CD4-positive, alpha-beta T cell treated with Interleukin-6 for 4 hours (primary cell): Measurements from ENCODE around the gene CDHR1.
"Not testable (repeated sequence)": the region's sequence is repeated elsewhere in the genome, so short reads cannot be mapped to it uniquely, and the experiment has no call there.

Experiments
- DNase-seq: peaks from one replicate; pipeline ENCODE4 v3.0.0-alpha.2; 2020; ENCODE audit warnings: mixed read lengths

The CDHR1 gene

DNA sequence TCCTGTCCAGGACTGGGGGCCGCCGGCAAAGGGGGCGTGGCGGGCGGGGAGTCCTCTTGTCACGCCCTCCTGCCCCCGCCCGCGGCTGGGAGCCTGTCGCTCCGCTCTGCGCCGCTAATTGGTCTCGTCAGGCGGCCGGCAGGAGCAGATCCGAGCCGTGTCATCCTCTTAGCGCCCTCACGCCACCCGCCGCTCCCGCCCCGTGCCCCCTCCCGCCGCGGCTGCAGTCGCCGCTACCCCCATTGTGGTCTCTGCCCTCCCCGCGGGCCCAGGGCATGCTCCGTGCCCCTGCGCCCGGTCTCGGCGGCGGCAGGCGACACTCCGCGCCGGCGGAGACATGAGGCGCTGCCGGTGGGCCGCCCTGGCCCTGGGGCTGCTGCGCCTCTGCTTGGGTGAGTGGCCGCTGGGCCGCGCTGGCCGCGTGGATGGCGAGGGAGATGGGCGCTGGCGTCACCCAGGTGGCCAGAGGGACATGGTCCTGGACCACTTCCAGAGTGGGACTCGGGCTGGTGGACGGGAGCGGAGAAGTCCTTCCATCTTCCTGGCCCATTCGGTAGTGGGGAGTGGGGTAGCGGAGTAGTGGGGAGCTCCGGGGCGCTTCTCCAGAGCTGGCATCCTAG lies at the start of gene CDHR1:
CDHR1 (plus strand) TSS at position 114 of the 620 bp plus-strand sequence; CDS start at position 338, 224 bp downstream.
- peak; percentile 44 for DNase-seq

DNA sequence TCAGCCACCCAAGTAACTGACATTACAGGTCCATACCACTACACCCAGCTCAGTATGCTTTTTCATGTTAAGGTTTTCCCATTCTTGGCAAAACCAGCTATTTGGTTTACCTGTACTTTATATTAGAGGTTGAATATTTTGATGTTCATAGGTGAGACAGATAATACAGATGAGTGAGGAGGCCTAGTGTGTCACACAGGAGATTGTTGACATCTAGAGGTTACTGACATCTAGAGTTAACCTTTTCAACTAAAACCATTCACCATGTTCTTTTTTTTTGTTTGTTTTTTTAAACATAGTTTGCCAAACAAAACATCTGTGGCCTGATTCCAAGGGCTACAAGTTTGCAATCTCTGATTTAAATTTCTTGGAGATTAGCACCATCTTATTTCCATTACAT lies 47.0 kb upstream of the CDHR1 start:
- no peak for DNase-seq

DNA sequence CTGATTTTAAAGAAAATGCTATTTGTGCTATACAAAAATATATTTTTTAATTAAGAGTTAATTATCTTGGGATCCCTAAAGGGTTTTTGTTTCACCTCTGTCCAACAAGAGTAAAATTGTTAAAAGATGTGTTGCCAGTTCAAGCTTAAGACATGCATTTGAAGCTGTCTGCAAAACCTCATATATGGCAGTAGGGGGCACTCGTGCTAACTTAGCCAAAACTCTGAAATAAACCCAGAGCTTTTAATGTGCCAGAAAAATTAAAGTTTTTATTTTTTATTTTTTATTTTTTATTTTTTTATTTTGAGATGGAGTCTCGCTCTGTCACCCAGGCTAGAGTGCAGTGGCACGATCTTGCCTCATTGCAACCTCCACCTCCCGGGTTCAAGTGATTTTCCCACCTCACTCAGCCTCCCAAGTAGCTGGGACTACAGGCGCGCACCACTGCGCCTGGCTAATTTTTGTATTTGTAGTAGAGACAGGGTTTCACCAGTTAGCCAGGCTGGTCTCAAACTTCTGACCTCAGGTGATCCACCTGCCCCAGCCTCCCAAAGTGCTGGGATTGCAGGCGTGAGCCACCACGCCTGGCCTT lies 46.2 kb upstream of the CDHR1 start:
- DNase-seq: peak; percentile 25

DNA sequence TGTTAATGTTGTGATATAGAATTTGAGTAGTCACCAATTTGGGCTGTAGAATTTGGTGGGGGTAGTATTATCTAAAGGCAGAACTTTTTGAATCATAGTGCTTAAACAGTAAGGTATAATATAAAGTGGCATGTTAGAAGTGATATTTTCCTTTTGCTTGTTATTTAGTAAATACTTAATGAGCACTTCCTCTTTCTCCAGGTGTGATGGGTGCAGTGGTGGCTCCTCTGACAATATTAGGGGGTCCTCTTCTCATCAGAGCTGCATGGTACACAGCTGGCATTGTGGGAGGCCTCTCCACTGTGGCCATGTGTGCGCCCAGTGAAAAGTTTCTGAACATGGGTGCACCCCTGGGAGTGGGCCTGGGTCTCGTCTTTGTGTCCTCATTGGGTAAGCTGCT lies 44.5 kb upstream of the CDHR1 start:
- no peak for DNase-seq

DNA sequence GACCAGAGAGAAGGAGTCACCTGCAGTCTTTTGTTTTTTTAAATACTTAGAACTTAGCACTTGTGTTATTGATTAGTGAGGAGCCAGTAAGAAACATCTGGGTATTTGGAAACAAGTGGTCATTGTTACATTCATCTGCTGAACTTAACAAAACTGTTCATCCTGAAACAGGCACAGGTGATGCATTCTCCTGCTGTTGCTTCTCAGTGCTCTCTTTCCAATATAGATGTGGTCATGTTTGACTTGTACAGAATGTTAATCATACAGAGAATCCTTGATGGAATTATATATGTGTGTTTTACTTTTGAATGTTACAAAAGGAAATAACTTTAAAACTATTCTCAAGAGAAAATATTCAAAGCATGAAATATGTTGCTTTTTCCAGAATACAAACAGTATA lies 41.6 kb upstream of the CDHR1 start:
- no peak for DNase-seq

DNA sequence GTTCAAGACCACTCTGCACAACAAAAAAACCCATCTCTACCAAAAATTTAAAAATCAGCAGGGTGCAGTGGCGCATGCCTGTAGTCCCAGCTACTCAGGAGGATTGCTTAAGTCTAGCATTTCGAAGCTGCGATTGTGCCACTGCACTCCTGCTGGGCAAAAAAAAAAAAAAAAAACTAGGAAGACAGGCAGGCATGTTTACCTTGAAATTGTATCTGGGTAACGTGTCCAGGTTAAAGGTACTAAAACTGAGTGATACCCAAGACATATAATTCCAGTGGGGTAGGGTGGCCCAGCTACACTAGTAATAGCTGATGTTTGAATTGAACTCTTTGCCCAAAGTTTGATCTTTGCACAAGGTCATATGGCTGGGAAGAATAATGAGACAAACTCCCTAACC lies 38.8 kb upstream of the CDHR1 start:
- DNase-seq: no peak

DNA sequence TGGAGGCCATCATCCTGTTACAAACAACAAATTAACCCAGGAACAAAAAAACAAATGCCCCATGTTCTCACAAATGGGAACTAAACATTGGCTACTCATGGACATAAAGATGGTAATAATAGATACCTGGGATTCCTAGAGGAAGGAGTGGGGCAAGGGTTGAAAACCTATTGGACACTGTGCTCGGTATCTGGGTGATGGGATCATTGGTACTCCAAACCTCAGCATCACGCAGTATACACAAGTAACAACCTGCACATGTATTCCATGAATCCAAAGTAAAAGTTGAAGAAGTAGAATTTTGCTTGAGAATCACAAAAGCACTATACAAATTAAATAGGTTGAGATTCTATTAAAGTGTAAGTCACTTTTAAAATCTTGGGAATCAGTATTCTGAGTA lies 38.3 kb upstream of the CDHR1 start:
- no peak for DNase-seq

DNA sequence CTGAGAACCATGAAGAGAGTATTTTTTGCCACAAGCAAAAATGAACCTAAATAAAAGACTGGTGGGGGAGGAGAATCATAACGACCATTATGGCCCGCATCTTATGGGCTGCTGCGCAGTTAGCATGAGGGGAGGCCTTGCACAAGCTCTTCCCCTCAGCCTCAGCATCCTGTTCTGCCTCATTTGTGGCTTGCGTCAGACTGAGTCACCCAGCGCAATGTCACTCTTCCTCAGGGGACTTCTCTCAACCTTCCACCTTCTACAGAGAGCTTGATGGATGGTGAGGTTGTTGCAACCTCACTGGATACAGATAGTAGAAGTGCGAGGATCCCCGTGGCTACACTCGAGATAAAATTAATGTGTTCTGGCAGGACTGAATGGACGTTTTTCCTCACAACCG lies 37.6 kb upstream of the CDHR1 start:
- peak; percentile 36 for DNase-seq

DNA sequence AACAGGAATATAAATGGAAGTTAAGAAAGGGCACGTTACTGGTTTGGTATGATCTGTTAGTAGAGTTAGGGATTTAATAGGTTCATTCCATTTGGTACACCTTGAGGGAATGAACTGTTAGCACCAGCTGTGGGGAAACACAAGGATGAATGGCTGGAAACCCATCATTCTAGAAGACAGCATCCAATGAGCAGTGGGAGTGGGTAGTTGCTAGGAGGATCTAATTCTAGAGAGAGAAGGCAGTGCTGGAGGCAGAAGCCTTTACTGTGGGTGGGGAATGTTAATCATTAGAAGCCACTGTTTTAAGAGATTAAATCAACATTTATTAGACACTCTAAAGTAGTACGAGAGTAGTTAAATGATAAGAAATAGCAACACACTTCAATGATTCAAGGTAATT lies 36.3 kb upstream of the CDHR1 start:
- DNase-seq: no peak

DNA sequence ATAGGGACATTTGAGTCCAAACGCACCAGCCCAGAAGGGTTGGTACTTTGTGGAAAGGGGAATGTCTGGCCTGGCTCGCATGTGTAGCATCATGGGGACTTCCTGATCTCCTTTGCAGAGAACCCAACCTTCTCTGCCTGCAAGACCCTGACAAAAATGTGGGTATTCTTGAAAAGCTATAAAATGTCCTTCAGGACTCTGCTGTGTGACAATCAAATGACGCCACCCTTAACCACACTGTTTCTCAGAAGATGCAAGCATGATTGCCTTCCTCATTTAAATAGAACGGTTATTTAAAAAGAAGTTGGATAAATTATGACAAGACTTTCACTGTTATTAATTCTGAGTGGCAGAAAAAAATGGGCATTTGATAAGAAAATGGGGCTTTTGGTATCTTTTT lies 35.8 kb upstream of the CDHR1 start:
- no peak for DNase-seq

DNA sequence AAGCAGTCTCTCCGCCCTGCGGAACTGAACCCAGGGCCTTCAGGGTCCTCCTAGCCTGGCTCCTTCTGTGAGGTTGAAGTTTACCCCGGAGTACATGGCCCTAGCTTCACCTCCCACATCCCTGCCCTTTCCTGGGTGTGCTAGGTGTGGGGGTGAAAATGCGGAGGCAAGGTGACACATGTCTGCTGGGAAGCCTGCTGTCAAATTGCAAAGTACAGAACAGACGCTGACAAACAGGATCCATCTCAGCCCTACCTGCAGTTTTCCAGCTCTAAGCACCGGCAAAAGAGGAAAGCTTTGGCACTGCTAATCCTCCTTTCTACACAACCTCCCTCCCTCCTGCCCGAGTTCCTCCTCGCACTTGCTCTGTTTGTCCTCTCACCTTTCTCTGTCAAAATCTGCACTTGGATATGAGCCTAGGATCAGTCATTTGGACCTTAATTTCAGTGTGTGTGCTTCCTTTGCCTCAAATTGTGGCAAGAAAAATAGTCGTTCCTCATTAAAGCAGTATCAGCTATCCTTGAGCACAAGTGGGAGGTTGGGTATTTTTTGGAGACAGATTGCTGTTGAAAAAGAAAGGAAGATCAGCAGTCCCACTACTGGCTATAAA lies 35.2 kb upstream of the CDHR1 start:
- no peak for DNase-seq

DNA sequence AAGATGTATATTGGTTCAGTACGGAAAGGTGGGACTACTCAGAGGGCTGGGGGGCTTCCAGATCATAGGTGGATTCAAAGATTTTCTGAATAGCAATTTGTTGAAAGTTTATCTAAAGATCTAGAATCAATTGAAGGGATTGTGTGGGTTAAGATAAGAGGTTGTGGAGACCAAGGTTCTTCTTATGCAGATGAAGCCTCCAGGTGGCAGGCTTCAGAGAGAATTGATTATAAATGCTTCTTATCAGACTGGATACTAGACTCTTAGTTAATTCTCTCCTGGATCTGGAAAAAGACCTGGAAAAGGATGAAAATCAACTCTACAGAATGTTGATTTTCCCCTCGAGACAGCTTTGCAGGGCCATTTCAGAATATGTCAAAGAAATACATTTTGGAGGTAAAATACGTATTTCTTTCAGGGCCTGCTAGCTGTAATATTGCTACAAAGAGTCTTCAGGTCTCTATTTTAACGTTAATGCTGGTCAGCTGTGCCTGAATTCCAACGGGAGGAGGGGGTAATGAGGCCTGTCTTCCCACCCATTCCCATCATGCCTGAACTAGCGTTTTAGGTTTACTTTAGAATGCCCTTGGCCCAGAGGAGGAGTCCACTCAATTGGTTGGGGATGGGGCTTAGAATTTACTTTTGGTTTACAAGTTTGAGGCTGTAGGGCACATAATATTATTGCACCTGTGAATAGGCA lies 33.5 kb upstream of the CDHR1 start:
- no peak for DNase-seq

DNA sequence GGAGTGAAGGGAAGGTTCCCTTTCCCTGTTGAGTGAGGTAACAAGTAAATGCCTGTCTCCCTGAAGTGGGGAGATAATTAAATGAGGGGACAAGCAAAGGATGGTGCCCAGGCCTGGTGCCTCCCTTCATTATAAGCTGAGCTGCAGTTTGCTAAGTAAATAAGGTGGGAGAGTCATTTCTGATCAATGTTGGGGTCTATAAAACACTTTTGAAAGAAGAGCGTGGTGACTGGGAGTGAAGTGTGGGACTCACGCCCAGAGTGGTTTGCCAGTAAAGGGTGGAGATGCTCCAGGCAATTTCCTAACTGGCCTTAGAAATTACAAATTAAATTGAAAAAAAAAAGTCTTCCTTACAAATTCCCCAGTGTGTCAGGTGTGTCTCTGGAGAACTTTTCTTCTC lies 30.3 kb upstream of the CDHR1 start:
- no peak for DNase-seq

DNA sequence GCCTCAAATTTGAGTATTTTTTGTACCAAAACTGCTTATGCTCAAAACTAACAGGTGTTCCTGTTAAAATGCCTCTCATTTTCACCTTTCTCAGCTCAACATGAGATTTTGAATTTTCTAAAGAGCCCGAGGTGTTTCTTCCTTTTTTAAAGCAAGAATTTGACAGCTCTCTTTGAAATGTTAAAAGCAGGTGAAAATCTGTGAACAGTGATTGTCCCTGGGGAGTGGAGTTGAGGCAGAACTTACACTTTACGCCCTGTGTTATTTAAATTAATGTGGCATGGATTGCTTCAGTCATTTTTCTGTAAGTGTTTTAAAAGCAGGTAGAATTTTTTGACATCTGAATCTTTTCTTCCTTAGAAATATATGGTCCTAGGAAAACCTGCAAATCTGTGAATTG lies 29.9 kb upstream of the CDHR1 start:
- DNase-seq: no peak

DNA sequence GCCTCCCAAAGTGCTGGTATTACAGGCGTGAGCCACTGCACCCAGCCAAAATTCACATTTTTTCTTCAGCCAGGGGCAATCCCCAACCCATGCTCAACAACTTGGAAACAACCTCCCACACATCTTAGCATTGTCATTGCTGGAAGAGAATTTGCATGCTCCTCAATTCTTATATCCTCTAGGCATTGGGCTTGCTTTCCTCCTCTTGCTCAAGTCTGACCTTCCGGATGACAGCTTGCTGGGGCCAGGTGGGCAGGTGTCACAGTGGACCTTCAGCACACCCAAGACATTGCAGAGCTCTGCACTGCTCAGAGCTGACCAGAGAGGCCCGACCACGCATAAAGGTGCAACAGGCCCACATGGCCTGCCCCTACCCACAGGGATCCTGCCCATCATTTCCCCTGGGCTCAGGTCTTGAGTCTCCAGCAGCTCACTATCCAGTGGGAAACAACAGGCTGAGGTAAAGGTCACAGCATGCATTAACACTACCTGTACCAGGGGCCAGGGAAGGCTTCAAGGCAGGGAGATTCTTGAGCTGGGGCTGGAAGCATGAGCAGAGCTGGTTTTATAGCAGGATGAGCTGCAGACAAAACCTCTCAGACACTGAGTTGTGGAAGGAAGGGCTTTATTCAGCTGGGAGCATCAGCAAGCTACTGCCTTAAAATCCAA lies 27.6 kb upstream of the CDHR1 start:
- no peak for DNase-seq

DNA sequence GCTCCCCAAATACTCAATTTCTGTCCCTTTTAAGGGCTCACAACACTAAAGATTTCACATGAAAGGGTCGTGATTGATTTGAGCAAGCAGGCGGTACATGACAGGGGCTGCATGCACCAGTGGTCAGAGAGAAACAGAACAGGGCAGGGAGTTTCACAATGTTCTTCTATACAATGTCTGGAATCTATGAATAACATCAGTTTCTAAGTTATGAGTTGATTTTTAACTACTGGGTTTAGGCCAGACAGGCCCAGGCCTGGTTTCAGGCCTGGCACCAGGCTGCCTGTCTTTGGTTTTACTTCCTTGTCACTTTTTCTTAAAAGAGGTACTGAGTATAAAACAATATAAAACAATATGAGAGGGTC lies 27.1 kb upstream of the CDHR1 start:
- not testable (repeated sequence) for DNase-seq

DNA sequence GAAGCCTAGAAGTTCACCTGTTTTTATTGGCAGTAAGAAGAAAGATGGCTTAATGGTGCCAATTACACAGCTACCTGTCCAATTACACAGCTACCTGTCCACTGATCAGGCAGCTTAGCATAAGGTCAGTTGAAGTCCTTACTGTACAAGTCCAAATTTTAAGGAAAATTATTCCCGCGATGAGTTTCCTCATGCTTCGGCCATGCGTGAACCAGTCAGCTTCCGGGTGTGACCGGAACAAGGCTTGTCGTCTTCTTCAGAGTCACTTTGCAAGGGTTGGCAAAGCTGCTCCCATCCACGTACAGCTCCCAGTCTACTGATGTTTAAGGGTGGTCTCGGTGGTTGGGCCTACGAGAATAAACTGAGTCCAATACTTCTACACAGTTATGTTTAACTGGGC lies 26.0 kb upstream of the CDHR1 start:
- not testable (repeated sequence) for DNase-seq

DNA sequence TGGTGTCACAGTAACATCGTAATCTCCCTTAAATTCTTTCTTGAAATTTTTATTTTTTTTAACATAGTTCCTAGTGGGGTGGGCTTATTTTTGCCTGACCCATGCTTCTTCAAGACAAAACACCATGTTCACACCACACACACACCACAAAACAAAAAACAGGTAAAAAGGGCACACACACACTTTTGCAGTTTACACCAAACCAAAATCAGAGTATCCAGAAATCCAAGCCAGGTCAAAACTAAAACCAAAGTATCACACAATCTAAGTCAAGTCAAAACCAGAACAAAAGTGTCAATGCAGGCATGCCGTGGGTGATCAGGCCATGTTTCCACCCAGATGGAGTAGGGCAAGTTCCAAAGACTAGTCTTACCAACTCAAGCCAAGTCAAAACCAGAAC lies 23.1 kb upstream of the CDHR1 start:
- DNase-seq: not testable (repeated sequence)

DNA sequence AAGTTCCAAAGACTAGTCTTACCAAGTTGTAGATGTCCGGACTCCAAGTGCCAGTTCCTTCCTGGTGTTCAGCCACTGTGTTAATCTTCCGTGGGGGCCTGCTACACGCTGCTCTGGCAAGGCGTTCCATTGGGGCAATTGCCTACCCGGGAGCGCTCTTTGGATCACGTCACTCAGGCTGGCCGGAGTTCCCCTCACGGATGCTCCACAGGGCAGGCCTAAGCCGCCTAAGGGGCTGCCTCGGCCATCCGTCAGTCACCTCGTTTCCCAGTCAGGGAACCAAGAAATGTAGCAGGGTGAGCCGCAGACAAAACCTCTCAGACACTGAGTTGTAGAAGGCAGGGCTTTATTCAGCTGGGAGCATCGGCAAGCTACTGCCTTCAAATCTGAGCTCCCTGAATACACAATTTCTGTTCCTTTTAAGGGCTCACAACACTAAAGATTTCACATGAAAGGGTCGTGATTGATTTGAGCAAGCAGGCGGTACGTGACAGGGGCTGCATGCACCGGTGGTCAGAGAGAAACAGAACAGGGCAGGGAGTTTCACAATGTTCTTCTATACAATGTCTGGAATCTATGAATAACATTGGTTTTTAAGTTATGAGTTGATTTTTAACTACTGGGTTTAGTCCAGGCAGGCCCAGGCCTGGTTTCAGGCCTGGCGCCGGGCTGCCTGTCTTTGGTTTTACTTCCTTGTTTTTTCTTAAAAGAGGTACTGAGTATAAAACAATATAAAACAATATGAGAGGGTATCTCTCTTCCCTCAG lies 22.5 kb upstream of the CDHR1 start:
- not testable (repeated sequence) for DNase-seq

DNA sequence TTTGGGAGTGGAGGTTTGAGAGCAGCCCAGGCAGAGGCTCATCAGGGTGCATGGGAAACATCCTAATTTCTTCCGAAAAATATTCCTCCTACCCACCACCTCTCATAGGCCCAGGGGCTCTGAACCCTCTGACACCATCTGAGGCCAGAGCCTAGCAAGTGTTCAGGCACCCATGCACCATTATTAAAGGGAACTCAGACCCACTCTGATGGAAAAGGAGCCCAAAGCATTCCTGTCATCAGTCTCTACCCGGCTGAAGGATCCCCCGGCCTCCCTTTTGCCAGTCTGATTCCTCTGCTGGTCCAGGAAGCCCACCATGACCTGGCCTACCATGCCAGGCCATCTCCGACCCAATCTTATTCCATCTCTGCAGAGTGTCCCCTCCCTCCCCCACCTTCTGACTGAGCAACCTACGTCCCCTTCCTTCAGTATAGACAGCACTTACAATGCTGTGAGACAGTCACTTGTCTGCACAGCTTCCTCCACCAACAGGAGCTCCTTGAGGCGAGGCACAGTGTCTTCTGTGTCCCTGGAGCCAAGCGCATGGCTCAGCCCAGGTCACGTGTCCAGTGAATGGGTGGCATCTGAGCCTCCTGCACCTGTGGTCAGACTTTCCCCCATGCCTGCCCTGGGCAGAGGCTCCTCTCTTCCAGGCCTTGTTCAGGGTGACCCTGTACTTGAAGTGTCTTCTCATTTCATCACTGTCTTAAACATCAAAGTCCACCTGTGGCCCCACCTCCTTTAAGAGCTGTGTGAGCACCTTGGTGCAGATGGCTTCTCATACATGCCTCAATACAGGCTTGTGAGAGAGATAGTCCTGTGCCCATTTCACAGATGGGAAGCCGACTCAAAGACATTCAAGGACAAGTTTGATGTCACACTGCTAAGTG lies 21.6 kb upstream of the CDHR1 start:
- no peak for DNase-seq

DNA sequence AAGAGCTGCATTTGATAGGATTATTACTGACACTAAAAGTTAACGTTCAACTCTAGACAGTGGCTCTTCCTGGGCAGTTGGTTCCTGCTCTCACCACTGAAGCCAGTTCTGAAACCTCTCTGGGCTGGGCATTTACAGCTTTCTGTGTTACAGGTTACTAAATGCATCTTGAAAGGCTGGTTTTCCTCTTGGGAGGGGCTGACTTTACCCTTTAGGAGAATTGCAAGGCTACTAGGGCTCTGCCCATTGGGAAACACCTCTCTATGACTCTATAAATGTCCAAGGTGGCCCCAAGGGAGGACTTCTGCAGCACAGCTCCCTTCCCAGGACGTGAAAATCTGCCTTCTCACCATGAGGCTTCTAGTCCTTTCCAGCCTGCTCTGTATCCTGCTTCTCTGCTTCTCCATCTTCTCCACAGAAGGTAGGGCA lies 20.8 kb upstream of the CDHR1 start, which contains the start of gene GPR15LG:
GPR15LG (plus strand) TSS at position 301 of the 429 bp plus-strand sequence; CDS start at position 352, 51 bp downstream.
- no peak for DNase-seq
